Naive thymus-derived CD8-positive, alpha-beta T cell (primary cell): Measurements from ENCODE around the gene ARHGEF6. TPM values are rescaled to one million over a fixed set of nuclear protein-coding genes. Genes with fewer than 3 reads are reported as not detected.
A peak's percentile ranks its signal among the peaks of the same experiment; 100 is the strongest.
"Not testable (repeated sequence)": the region's sequence is repeated elsewhere in the genome, so short reads cannot be mapped to it uniquely, and the experiment has no call there.

Experiments used
- ATAC-seq, 2 donors: fragments of 150-1000 bp; cut with Tn5 transposase in 1 of 2; sonication (Bioruptor Pico), chemical (Tn5 transposase) in 1 of 2; 1 replicate in 1 of 2; 2 replicates in 1 of 2; pipeline ENCODE4 v1.10.0; 2021; ENCODE audit warnings: mild to moderate bottlenecking in 2 of 2, moderate library complexity in 2 of 2
- POLR2A ChIA-PET: fragments of 350-600 bp; sonication (Branson Sonifier 250); formaldehyde crosslinking; loops from one replicate; lab custom pipeline; 2021; ENCODE audit warnings: antibody characterized with exemption; lab: Charles Lee
- DNase-seq, 10 donors: peaks; one replicate each; pipeline versions ENCODE4 v3.0.0 to v3.0.0-alpha.2; 2020 to 2022
- H3K27ac Mint-ChIP-seq, 10 donors: one replicate each; pipeline ENCODE4 v1.8.0; 2020 to 2022; ENCODE audit warnings: mild to moderate bottlenecking in 10 of 10, mixed read lengths in 10 of 10, moderate library complexity in 4 of 10, inconsistent platforms in 1 of 10
- H3K27me3 Mint-ChIP-seq, 5 donors: one replicate each; pipeline ENCODE4 v1.8.0; 2021 to 2022; ENCODE audit warnings: mixed read lengths in 5 of 5
- H3K36me3 Mint-ChIP-seq, 3 donors: one replicate each; pipeline ENCODE4 v1.8.0; 2020 to 2022; ENCODE audit warnings: mixed read lengths in 3 of 3, mild to moderate bottlenecking in 2 of 3, inconsistent platforms in 1 of 3
- H3K4me1 Mint-ChIP-seq, 4 donors: one replicate each; pipeline ENCODE4 v1.8.0; 2021 to 2022; ENCODE audit warnings: mixed read lengths in 4 of 4
- H3K4me3 Mint-ChIP-seq, 10 donors: one replicate each; pipeline ENCODE4 v1.8.0; 2020 to 2022; ENCODE audit warnings: mild to moderate bottlenecking in 10 of 10, mixed read lengths in 10 of 10, moderate library complexity in 6 of 10, inconsistent platforms in 1 of 10
- H3K9me3 Mint-ChIP-seq, 9 donors: one replicate each; pipeline ENCODE4 v1.8.0; 2020 to 2022; ENCODE audit warnings: mixed read lengths in 9 of 9, mild to moderate bottlenecking in 3 of 9, inconsistent platforms in 1 of 9, moderate library complexity in 1 of 9
- polyA plus RNA-seq, 3 donors: library from polyadenylated mRNA; unstranded; fragments of 300-500 nt; fragmentation: Illumina TruSeq; gene quantifications; one replicate each; pipeline ENCODE4 v1.2.3, GENCODE V29; 2021
- total RNA-seq, 8 experiments: library from RNA in 2 of 8; stranded (reverse) in 2 of 8; gene quantifications; one replicate each; pipeline ENCODE4 v1.2.3 and lab custom pipeline; 2021 to 2026

The ARHGEF6 gene
- total and polyA plus RNA-seq, 5 experiments from 2014 or later: 69.8 to 82.0 (median 75.4) TPM

DNA sequence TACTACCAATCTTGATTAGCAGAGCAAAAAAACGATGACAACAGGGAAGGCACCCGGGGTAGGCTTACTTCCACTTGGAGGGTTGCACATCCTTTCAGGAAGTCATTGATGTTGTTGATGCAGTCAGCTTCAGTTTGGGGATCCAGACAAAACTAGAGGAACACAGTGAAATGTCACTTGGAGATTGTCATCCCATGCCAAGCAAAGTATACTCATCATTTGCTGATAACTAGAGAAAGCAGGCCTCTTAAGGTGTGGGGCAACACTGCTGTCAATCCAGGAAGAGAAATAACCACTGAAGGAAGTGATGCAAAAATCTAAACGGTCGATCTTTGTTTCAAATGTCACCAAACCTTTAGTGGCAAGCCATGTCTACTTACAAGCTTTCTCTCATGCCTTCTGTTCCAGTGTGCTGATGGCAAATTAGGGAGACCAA lies 1.4 kb downstream of the ARHGEF6 start:
- DNase-seq (peak in 3 of 10 donors; percentile 20 to 47 (median 46)), ATAC-seq (peak; percentile 69 to 71)
- POLR2A ChIA-PET: interaction anchor here (0.7 to 3.9 kb wide), 5 partner anchors 12 to 152 kb away, joined by 3 to 38 read pairs (median 4); partner anchors contain the start of gene RBMX
- H3K27me3 Mint-ChIP-seq: no peaks in the 10 kb centered on the region
- H3K9me3 Mint-ChIP-seq: no peaks in the 10 kb centered on the region
- peaks cover 0 to 27% (median 0%) of the 10 kb centered on the region in 3 donors for H3K36me3 Mint-ChIP-seq
- peaks cover 28 to 78% (median 70%) of the 10 kb centered on the region in 4 donors for H3K4me1 Mint-ChIP-seq
- H3K4me3 Mint-ChIP-seq: peak overlapping the region; percentile 89 to 96 (median 94)
- H3K27ac Mint-ChIP-seq: peak overlapping the region; percentile 88 to 100 (median 94)

DNA sequence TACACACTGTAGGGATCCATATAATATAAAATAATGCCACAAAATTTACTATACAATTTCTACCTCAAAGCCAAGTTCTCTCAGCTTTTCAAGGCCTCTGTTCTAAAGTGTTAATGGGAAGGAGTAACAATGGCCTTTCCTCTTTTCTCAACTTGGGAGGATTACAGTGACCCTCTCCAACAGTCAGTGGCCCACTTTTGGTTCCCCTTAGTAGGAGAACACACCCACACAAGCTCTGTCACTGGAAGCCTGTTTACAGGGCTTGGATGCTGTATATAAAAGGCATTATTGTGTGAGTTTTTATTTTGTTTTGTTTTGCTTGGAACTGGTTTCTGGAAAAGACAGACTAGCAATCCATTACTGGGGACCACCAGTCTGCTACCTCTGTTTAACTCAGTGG lies 1.8 kb downstream of the ARHGEF6 start:
- POLR2A ChIA-PET: interaction anchor here (0.8 to 3.9 kb wide), 6 partner anchors 11 to 101 kb away, joined by 3 to 38 read pairs (median 5); partner anchors contain the start of gene RBMX
- peak in 1 of 2 donors; percentile 16 for ATAC-seq
- Mint-ChIP-seq H3K4me3 (peak overlapping the region; percentile 89 to 96 (median 94)), H3K36me3 (peaks cover 0 to 27% (median 0%) of the 10 kb centered on the region in 3 donors), H3K4me1 (peaks cover 23 to 75% (median 68%) of the 10 kb centered on the region in 4 donors), H3K27me3 (no peaks in the 10 kb centered on the region), H3K9me3 (no peaks in the 10 kb centered on the region), H3K27ac (peak overlapping the region; percentile 88 to 100 (median 94))
- no peak for DNase-seq

DNA sequence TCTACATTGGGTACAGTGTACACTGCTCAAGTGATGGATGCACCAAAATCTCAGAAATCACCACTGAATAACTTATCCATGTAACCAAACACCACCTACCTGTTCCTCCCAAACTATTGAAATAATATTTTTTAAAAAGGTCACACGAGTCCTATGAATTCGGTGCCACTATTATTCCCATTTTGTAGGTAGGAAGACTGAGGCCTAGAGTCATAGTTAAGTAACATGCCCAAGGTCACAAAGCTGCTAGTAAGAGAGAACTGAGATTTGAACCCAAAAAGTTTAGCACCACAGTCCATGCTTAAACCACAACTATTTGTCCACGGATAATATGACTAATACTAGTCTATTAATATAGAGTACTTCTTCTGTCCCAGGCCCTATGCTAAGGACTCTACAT lies 2.7 kb downstream of the ARHGEF6 start:
- Mint-ChIP-seq H3K27me3 (no peaks in the 10 kb centered on the region), H3K4me3 (peak overlapping the region; percentile 89 to 96 (median 94)), H3K4me1 (peaks cover 20 to 73% (median 66%) of the 10 kb centered on the region in 4 donors), H3K36me3 (peaks cover 0 to 34% (median 0%) of the 10 kb centered on the region in 3 donors), H3K27ac (peak overlapping the region in 6 of 10 donors; percentile 93 to 100 (median 96)), H3K9me3 (no peaks in the 10 kb centered on the region)
- no peak for DNase-seq
- POLR2A ChIA-PET: interaction anchor here (0.8 to 3.5 kb wide), 5 partner anchors 10 to 102 kb away, joined by 3 to 23 read pairs (median 5); partner anchors contain the start of gene RBMX
- no peak for ATAC-seq

DNA sequence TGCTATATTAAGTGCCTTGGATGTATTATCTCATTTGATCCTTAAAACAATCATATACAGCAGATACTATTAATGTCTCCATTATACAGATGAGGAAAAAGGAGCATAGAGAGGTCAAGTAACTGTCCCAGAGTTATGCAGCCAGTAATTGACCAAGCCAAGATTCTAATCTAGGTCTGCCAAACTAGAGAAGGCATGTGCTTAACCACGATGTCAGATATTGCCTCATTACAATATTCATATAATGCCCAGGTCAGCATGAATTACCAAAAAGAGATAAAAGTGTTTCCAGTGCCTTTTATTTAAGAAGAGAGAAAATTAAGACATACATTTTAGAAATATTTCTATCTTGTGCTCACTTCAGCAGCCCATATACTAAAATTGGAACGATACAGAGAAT lies 7.1 kb downstream of the ARHGEF6 start:
- POLR2A ChIA-PET: no interaction called here
- H3K36me3 Mint-ChIP-seq: peaks cover 0 to 56% (median 3%) of the 10 kb centered on the region in 3 donors
- H3K9me3 Mint-ChIP-seq: no peaks in the 10 kb centered on the region
- no peaks in the 10 kb centered on the region for H3K27me3 Mint-ChIP-seq
- peak overlapping the region in 2 of 10 donors; percentile 31 to 41 for H3K27ac Mint-ChIP-seq
- DNase-seq: no peak
- no peak for ATAC-seq
- peak overlapping the region in 2 of 10 donors; percentile 15 to 23 for H3K4me3 Mint-ChIP-seq
- peaks cover 19 to 73% (median 70%) of the 10 kb centered on the region in 4 donors for H3K4me1 Mint-ChIP-seq

DNA sequence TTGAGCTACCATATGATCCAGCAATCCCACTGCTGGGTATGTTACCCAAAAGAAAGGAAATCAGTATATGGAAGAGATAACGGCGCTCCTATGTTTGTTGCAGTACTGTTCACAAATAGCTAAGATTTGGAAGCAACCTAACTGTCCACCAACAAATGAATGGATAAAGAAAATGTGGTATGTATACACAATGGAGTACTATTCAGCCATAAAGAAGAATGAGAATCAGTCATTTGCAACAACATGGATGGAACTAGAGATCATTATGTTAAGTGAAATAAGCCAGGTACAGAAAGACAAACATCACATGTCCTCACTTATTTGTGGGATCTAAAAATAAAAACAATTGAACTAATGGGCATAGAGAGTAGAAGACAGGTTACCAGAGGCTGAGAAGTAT lies 8.9 kb downstream of the ARHGEF6 start:
- H3K9me3 Mint-ChIP-seq, H3K27me3 Mint-ChIP-seq, POLR2A ChIA-PET, ATAC-seq, DNase-seq: not testable (repeated sequence)
- H3K4me3 Mint-ChIP-seq: peak overlapping the region in 1 of 10 donors; percentile 36
- peak overlapping the region in 1 of 10 donors; percentile 87 for H3K27ac Mint-ChIP-seq
- peaks cover 19 to 68% (median 65%) of the 10 kb centered on the region in 4 donors for H3K4me1 Mint-ChIP-seq
- peaks cover 0 to 48% (median 3%) of the 10 kb centered on the region in 3 donors for H3K36me3 Mint-ChIP-seq

DNA sequence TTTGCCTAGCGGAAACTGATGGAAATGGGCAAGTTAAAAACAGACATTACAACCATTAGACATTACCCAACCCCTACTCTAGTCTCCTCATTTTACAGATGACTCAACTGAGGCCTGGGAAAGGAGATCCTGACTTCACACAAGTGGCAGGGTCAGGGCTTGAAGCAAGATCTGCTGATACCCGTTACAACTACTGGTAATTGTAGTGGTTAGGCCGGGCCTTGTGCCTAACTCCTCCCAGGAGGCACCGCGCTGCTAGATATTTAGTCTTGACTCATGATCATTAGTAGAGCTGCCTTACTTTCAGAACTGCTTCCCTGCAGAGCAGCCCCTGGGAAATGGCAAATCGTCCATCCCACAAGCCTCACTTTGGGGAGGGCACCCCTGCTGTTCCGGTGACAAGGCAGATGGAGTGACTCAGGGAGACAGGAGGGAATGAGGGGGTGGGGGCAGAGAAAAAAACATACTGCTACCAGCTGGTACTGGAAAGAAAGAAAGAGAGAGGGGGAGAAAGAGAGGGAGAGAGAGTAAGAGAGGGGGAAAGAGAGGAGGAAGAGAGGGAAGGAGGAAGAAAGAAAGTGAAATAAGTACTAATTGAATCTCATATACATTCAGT lies 12.2 kb downstream of the ARHGEF6 start:
- Mint-ChIP-seq H3K4me3 (peak overlapping the region; percentile 72 to 88 (median 82)), H3K9me3 (no peaks in the 10 kb centered on the region), H3K36me3 (peaks cover 0 to 35% (median 3%) of the 10 kb centered on the region in 3 donors), H3K27ac (peak overlapping the region; percentile 69 to 93 (median 86)), H3K27me3 (no peaks in the 10 kb centered on the region), H3K4me1 (peaks cover 16 to 69% (median 61%) of the 10 kb centered on the region in 4 donors)
- POLR2A ChIA-PET: interaction anchor here (3.3 kb wide), 1 partner anchor 11 kb away, joined by 23 read pairs; the partner anchor contains the start of gene ARHGEF6
- DNase-seq (no peak), ATAC-seq (peak in 1 of 2 donors; percentile 29)

DNA sequence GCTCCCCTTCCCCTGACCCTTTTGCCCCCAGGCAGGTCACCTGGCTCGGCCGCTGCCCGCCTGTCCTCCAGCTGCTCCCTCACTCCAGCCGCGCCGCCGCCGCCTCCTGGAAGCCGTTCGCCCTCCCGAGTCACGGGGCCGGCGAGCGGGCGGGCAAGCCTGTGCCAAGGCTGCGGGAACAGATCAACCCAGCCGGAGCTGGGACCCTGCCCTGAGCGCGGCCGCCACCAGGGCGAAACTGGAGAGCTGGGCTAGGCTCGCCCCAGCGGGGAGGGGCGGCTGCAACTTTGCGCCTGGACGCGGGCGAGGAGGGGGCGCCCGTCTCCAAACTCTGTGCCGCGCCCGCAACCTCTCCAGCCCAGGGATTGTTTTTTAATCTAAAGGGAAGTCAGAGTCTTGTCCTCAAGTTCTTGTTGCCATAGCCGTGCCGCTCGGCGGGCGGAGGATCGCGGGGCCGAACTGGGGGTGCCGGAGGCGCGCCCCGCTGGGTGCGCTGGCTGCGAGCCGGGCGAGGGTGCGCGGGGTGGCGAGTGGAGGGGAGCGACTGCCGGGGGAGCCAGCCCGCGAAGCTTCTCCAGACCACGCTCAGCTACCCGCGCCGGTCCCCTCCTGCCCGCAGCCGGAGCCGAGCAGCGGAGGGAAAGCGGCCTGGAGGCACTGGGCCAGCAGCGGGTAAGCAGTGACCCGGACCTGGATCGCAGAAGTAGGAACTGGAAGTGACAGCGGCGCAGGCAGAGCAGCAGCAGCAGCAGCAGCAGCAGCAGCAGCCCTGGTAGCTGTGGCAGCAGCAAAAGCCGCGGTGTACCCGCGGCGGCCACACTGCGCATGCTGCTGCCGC lies 13.4 kb downstream of the ARHGEF6 start:
- peak; percentile 7 to 65 (median 32) for DNase-seq
- peak overlapping the region; percentile 72 to 88 (median 82) for H3K4me3 Mint-ChIP-seq
- no peaks in the 10 kb centered on the region for H3K9me3 Mint-ChIP-seq
- ATAC-seq: peak; percentile 73 to 77
- H3K27ac Mint-ChIP-seq: peak overlapping the region in 9 of 10 donors; percentile 83 to 93 (median 87)
- POLR2A ChIA-PET: interaction anchor here (0.5 to 3.3 kb wide), 6 partner anchors 8 to 112 kb away, joined by 3 to 23 read pairs (median 3); partner anchors contain the start of gene ARHGEF6
- peaks cover 19 to 77% (median 65%) of the 10 kb centered on the region in 4 donors for H3K4me1 Mint-ChIP-seq
- no peaks in the 10 kb centered on the region for H3K27me3 Mint-ChIP-seq
- peaks cover 0 to 26% (median 3%) of the 10 kb centered on the region in 3 donors for H3K36me3 Mint-ChIP-seq

DNA sequence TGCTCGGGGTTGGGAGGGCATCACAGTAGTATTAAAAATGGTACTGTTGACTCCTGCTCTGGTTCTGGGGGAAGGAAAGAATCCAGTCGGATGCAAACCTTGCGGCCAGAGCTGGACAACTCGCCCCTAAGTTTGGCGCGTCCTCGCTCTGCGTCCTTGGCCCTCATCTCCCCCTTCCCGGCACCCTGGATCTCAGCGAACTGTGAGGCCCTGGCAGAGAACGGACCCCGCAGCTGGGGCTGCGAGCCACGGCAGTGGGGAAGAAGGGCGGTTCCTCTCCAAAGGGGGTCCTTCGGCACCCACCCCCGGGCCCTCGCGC lies 14.0 kb downstream of the ARHGEF6 start:
- POLR2A ChIA-PET: interaction anchor here (0.9 to 3.3 kb wide), 4 partner anchors 10 to 33 kb away, joined by 3 to 23 read pairs (median 3); partner anchors contain the start of gene ARHGEF6
- Mint-ChIP-seq H3K27me3 (no peaks in the 10 kb centered on the region), H3K27ac (peak overlapping the region in 9 of 10 donors; percentile 11 to 81 (median 42)), H3K36me3 (peaks cover 0 to 22% (median 0%) of the 10 kb centered on the region in 3 donors), H3K4me3 (peak overlapping the region; percentile 63 to 88 (median 72)), H3K9me3 (no peaks in the 10 kb centered on the region), H3K4me1 (peaks cover 19 to 79% (median 62%) of the 10 kb centered on the region in 4 donors)
- ATAC-seq (no peak), DNase-seq (no peak)

DNA sequence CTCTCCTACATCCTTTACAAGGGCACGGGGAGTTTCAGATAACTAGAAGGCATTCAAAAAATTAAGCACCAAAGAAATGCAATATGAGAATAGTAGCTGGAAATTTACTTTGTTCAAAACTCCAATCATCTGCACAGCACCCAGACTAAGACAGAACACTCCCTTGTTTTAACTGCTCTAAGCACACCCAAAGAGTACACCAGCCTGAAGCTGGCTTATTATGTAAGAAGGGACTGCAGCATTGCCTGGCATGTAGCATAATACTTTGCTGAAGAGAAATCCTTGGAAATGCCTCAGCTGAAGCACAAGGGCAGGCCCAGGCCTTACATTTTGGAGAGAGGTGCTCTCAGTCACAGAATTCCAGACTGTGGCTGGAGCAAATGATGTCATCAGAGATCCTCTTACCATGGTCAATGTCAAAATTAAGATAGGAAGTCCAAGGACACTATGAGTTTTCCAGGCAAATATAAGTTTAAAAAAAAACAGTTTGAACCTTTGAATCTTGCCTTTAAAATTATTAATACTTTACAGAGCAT lies 14.8 kb downstream of the ARHGEF6 start:
- POLR2A ChIA-PET: interaction anchor here (0.6 to 3.3 kb wide), 6 partner anchors 14 to 143 kb away, joined by 3 to 23 read pairs (median 4); partner anchors contain the start of genes ARHGEF6 and RBMX
- Mint-ChIP-seq H3K27ac (peak overlapping the region in 7 of 10 donors; percentile 34 to 81 (median 73)), H3K4me3 (peak overlapping the region; percentile 47 to 78 (median 70)), H3K9me3 (no peaks in the 10 kb centered on the region), H3K36me3 (peaks cover 0 to 16% (median 0%) of the 10 kb centered on the region in 3 donors), H3K4me1 (peaks cover 19 to 75% (median 58%) of the 10 kb centered on the region in 4 donors), H3K27me3 (no peaks in the 10 kb centered on the region)
- no peak for DNase-seq
- ATAC-seq: no peak

DNA sequence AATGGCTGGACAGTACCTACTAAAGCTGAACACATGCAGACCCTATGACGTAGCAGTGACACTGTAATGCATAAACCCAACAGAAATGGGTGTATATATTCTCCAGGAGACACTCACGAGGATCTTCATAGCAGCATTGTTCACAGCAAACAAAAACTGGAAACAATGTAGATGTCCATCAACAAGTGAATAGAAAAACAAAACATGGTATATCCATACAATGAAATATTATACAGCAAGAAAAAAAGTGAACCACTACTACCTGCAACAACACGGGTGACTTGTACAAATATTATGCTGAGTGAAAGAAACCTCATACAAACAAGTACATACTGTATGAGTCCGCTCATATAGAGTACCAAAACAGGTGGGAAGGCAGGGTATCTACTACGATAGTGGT lies 16.5 kb downstream of the ARHGEF6 start:
- Mint-ChIP-seq H3K27me3 (no peaks in the 10 kb centered on the region), H3K27ac (peak overlapping the region in 4 of 10 donors; percentile 10 to 75 (median 38)), H3K4me1 (peaks cover 16 to 71% (median 56%) of the 10 kb centered on the region in 4 donors), H3K4me3 (peak overlapping the region in 1 of 10 donors; percentile 58), H3K9me3 (no peaks in the 10 kb centered on the region), H3K36me3 (peaks cover 0 to 14% (median 0%) of the 10 kb centered on the region in 3 donors)
- DNase-seq: no peak
- POLR2A ChIA-PET: interaction anchor here (0.5 to 1.3 kb wide), 5 partner anchors 14 to 158 kb away, joined by 3 to 5 read pairs (median 4); partner anchors contain the start of gene RBMX
- ATAC-seq: no peak

DNA sequence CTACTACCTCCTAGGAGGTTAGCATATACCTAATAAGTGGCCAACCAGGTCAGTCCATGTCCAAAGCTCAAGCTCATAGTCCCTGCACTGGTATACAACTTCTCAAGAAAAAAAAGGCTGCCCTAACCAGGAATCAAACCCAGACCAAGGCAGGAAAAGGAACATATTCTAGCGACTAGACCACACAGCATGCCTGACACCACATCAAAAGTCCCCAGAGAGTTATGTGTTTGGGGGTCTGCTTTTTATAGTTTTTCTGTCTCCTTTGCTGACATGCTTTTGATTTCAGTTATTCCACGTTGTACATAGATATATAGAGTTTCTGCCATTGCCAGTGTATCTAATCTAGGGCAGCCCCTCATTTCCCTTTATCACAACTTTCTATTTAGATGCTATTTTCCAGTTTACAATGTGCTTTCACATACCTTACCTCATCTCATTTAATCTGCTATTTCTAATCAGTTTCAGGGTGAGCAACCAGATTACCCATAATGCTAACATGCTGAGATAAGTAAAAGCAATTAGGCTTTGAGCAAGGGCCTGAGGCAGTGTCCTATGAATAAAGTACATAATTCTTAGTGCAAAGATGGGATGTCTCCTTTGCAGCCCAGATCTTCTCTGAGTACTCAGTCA lies 17.8 kb downstream of the ARHGEF6 start:
- Mint-ChIP-seq H3K27ac (peak overlapping the region in 9 of 10 donors; percentile 11 to 86 (median 75)), H3K36me3 (peaks cover 0 to 13% (median 0%) of the 10 kb centered on the region in 3 donors), H3K9me3 (no peaks in the 10 kb centered on the region), H3K4me1 (peaks cover 13 to 65% (median 47%) of the 10 kb centered on the region in 4 donors), H3K27me3 (no peaks in the 10 kb centered on the region), H3K4me3 (peak overlapping the region; percentile 26 to 72 (median 66))
- POLR2A ChIA-PET: interaction anchor here (1.0 kb wide), 1 partner anchor 118 kb away, joined by 5 read pairs; the partner anchor contains the start of gene RBMX
- DNase-seq (peak in 5 of 10 donors; percentile 8 to 56 (median 20)), ATAC-seq (peak; percentile 48 to 52)
